ENCODE data around the gene CBX5. TPM values are rescaled to one million over a fixed set of nuclear protein-coding genes. Genes with fewer than 3 reads are reported as not detected.

The CBX5 gene
- total RNA-seq, 2 donors from 2014 or later, result 50.8 to 55.7 TPM

DNA sequence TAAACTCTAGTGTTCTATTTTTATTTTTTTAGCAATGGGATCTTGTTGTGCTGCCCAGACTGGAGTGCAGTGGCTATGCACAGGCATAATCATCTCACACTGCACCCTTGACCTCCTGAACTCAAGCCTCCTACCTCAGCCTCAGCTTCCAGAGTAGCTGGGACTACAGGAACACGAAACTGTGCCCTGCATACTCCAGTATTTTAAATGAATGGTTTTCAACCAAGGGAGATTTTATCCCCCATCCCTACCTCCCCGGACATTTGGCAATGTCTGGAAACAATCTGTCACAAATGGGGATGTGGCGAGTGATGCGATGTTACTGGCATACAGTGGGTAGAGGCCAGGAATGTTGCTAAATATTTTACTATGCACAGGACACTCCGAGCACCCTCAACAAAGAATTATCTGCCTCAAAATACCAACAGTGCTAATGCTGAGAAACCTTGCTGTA lies 2.1 kb downstream of the CBX5 start:
- DNase-seq (no peak), ATAC-seq (no peak)
- intact Hi-C loops (cut with DNase I), result no loop called here

DNA sequence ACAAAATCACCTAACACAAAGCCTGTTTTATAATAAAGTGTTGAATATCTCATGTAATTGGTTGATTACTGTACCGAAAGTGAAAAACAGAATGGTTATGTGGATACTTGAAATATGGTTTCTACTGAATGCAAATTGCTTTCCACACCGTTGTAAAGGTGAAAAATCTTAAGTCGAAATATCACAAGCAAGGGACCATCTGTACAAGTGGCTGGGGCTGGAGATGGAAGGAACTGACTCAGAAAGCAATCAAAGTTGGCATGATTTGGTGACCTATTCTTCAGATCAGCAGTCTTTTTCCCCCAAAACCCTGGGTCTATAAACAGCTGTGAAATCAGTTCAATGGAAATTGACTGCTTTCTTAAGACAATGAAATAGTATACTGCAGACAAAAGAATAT lies 3.6 kb downstream of the CBX5 start:
- no peak for DNase-seq
- ATAC-seq, result no peak
- intact Hi-C loops (cut with DNase I), result no loop called here

DNA sequence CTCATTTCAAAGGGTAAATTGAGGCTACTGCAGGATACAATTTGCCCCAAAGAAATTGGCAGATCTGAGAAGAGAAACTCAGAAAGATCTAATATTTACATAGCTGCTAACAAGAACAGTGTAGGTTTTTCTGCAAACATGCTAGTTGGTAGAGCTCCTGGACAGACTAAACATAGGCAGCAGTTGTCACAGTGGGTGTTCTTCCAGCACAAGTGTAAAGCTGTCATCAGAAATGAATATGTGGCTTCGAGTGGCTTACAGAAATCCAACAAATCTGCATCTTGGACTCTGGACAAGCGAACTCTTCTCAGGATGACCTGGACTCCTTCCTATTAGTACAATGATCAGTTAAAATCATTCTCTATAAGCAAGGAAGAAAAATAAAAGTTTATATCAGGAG lies 5.9 kb downstream of the CBX5 start:
- intact Hi-C loops (cut with DNase I), result no loop called here
- DNase-seq (no peak), ATAC-seq (no peak)

DNA sequence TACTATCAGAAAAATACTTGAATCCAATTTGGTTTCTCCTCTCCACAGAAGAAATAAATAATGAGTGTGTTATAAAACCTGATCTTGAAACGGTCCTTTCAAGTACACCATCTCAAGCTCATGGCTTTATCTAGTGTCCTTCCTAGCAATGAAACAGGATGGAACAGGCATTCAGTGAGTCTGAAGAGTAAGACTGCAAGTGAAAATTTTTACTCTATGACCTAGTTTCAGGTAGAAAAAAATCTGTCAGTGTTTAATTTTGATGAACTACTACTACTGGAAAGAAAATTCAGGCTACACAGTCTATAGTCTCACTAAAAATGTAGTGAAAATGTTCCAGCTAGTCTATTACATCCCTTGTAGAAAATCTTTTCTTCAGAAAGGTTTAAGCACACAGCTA lies 7.7 kb downstream of the CBX5 start:
- no peak for ATAC-seq
- intact Hi-C loops (cut with DNase I), result no loop called here
- no peak for DNase-seq

DNA sequence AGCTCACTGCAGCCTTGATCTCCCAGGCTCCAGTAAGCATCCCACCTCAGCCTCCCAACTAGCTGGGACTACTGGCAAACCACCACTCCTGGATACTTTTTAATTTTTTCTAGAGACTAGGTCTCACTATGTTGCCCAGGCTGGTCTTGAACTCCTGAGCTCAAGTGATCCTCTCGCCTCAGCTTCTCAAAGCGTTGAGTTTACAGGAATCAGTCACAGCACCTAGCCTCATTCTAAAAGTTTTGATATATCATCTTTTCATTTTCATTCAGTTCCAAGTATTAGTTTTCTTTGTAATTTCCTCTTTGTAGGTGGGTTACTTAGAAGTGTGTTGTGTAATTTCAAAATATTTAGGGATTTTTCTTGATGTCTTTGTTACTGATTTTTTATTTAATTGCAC lies 9.6 kb downstream of the CBX5 start:
- DNase-seq (no peak), ATAC-seq (no peak)
- intact Hi-C loops (cut with DNase I), result no loop called here

DNA sequence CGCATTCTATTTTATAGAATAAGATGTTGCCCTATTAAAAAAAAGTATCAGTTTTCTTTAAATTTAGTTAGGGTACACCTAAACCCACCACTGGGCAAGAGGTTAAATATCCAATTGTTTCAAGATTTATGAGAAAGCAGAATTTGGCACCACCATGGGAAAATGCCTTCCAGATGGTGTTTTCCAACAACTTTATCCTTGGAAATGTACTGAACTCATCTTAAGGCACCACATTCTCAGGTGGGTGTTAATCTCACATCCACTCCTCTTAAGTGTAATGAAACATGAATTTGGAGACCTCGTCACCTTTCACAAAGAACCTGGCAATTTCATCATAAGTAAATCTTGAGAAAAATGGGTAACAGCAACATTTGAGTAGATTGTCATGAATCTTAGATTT lies 13.1 kb downstream of the CBX5 start:
- intact Hi-C loops (cut with DNase I), result no loop called here
- DNase-seq (no peak), ATAC-seq (no peak)

DNA sequence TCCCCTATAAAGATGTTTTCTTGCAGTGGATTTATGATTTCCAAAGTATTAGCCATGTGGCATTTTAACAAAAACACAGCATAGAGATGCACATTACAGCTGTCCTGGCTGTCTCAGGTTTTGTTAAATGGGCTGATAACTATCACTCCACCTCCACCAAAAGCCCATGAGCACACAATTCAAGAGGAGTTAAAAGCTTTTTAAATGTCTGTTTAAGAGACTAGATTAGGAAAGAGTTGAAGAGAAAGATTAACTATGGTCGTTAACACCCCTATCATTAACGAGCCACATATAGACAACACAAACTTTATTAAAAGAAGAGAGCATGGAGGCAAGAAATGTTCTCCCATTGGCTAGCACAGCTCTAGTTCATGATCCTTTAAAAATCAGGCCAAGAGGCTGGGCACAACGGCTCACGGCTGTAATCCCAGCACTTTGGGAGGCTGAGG lies 14.5 kb downstream of the CBX5 start:
- intact Hi-C loops (cut with DNase I), result no loop called here
- no peak for DNase-seq
- no peak for ATAC-seq

DNA sequence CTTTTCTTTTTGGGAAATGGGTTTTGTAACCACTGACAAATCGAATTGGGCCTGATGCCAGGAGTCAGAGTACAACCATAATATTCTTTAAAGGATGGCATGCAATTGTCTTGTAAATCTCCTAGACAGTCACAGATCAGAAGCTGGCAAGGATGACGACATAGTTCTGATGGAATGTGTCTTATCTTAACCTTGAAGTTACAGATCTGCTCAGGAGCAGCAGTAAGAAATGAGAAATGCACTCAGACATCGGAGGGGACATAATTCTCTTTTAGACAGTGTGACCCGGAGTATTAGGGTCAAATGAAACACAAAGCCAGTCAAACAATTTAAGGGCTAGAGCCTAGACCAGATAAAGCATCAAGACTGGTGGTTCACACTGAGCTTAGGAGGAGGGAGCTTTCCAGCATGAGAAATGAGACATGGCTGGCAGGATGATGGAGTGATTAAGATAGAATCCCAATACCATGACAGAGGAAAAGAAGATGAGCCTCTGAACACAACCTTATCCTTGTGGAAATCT lies 17.5 kb downstream of the CBX5 start:
- DNase-seq (no peak), ATAC-seq (no peak)
- intact Hi-C loops (cut with DNase I), result no loop called here

DNA sequence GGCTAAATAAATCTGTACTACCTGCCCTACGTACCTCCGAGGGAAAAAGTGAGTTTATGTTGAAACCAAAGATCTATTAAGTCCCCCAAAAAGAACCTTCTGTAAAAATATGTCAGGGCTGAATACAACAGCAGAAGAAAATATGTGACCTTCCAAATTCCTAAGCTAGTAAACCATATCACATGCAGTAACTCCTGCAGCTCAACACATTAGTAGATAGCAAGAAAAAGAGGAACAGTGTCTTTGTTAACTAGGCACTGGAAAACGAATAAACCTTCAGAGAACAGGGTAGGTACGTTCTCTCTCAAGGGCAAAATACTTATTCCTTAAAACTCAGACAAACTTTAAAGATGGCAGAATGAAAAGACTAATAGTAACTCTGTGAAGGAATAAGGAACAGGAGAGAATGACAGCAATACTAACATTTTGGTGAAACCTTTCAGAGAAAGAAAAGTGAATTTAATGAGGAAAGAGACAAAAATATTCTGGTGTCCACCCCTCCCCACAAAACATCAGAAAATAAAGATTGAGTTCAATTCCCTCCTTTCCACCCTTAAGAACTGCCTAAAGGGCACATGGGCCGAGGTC lies 18.0 kb downstream of the CBX5 start:
- intact Hi-C loops (cut with DNase I), result no loop called here
- ATAC-seq, result no peak
- DNase-seq, result no peak

DNA sequence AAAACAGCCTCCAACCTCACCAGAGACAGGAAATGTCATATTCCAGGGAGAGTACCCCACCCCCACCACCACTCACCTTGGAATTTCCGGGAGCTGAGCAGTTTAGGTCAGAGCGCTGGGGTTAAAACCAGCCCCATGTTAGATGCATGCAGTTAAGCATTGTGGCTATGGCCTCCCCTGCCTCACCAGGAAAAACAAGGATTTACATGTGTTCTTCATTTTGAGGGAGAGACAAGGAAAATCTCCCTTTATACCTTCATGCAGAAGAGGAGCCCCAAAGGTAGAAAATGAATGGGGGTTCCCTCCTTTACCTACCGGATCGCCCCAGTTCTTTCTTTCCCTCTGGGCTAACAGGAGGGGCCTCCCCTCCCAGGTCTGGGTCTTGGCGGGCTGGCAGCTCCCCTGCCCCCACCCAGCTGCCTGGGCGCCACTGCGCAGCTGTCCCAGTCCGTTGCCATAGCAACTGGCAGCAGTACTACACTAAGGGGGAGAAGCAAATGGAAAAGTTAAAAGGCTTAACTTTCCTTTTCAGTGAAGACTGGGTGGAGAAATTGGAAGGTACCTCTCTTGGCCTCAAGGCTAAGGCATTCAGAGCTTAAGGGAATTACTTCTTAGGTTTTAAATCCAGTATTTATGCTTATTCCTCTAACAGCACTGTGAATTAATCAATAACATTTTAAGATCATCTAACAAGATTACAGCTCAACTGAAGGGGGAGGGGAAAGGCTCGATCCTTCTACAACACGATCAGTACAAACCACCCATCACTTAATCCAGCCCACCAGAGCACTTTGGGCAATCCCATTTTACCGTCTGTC lies 20.5 kb downstream of the CBX5 start:
- intact Hi-C loops (cut with DNase I), result loop anchor here in 1 of 2 donors (10.0 kb wide), 1 partner anchor 105 kb away; the partner anchor contains the start of gene GPR84
- DNase-seq (peak; percentile 84), ATAC-seq (peak; percentile 95 to 97)

DNA sequence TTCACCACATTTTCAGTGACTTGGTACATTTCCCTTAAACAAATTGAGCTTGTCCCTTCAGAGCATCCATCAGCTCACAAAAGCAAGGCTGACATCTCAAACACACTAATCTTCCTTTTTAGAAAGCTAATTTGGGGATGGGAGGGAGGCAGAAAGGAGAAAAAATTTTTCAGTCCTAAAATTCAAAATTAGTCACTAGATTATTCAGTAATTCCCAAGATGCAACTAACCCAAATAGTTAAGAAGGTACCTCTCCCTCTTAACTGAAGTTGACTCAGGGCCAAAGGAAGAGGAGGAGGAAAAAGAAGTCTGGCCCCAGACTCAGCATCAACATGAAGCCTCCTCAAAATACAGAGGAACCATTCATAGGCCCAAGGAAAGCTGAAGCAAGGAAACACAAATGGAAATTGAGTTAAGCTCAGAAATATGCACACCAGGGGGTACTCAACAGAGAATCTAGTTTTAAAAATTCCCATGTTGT lies 21.7 kb downstream of the CBX5 start:
- intact Hi-C loops (cut with DNase I), result loop anchor here in 1 of 2 donors (10.0 kb wide), 1 partner anchor 107 kb away; the partner anchor contains the start of gene GPR84
- no peak for DNase-seq
- peak in 1 of 2 donors; percentile 48 for ATAC-seq

DNA sequence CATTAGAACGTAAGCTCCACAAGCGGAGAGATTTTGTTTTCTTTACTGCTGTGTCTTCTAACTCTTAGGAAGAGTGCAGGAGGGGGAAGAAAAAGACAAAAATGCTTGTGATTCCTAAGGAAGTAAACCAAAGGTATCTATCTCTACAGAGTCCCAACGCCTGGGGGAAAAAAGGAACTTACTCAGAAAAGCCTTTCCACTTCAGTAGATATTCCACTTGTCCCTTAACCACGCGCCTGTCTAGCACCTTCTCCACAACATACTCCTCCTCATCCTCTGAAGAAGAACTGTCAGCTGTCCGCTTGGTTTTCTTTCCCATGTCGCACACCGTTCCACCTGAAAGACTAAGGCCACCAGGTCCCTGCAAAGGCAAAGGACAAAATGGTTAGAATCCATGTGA lies 22.6 kb downstream of the CBX5 start:
- intact Hi-C loops (cut with DNase I), result loop anchor here in 1 of 2 donors (10.0 kb wide), 1 partner anchor 107 kb away; the partner anchor contains the start of gene GPR84
- ATAC-seq, result no peak
- no peak for DNase-seq

DNA sequence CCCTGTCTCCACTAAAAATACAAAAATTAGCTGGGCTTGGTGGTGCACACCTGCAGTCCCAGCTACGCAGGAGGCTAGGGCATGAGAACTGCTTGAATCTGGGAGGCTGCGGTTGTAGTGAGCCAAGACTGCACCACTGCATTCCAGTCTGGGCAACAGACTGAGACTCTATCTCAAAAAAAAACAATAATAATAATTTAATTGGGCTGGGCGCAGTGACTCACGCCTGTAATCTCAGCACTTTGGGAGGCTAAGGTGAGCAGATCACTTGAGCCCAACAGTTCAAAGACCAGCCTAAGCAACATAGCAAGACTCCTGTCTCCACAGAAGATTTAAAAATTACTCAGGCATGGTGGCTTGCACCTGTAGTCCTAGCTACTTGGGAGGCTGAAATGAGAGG lies 26.7 kb downstream of the CBX5 start:
- no peak for DNase-seq
- no peak for ATAC-seq
- intact Hi-C loops (cut with DNase I), result loop anchor here in 1 of 2 donors (10.0 kb wide), 1 partner anchor 112 kb away; the partner anchor contains the start of gene GPR84

DNA sequence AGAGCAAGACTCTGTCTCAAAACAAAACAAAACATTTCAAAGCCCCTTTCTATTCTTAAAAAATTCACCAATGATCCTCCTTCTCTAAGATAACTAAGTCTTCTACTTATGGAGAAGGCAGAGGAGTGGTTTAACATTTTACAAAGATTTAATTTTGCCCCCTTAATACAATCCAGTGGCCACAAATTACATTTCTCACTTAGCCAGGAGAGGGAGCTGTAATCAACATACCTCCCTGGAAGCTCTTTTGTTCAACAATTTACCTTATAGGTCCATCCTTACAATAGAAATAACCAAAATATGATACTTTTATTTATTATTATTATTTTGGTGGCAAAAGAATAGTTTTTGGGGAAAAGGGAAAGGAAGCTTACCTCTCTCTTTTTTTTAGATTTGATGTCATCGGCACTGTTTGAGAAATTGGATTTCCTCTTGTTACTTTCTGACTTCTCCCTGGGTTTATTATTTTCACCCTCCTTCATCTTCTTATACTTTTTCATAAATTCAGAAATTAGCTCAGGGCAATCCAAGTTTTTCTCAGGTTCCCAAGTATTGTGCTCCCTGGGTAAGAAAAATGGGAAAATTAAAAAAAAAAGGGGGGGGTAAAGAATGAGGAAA lies 28.1 kb downstream of the CBX5 start:
- intact Hi-C loops (cut with DNase I), result loop anchor here in 1 of 2 donors (10.0 kb wide), 1 partner anchor 113 kb away; the partner anchor contains the start of gene GPR84
- ATAC-seq (peak in 1 of 2 donors; percentile 17), DNase-seq (no peak)

DNA sequence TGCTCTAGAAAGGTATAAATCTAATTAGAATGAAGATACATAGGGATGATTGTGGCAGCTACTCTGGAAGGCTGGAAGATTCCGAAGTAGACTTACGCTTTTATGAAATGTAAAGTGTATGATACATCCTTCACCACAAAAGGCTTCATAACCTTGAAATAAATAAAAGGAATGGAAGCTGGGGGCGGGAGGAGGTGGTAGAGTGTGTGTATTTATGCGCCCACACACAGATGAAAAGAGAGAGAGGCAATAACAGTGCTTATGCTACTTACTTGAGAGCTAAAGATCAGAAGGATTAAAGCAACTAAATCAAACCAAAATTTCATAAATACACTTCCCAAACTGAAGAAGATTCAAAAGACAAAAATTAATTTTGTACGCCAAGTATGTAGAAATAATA lies 30.4 kb downstream of the CBX5 start:
- intact Hi-C loops (cut with DNase I), result no loop called here
- no peak for DNase-seq

DNA sequence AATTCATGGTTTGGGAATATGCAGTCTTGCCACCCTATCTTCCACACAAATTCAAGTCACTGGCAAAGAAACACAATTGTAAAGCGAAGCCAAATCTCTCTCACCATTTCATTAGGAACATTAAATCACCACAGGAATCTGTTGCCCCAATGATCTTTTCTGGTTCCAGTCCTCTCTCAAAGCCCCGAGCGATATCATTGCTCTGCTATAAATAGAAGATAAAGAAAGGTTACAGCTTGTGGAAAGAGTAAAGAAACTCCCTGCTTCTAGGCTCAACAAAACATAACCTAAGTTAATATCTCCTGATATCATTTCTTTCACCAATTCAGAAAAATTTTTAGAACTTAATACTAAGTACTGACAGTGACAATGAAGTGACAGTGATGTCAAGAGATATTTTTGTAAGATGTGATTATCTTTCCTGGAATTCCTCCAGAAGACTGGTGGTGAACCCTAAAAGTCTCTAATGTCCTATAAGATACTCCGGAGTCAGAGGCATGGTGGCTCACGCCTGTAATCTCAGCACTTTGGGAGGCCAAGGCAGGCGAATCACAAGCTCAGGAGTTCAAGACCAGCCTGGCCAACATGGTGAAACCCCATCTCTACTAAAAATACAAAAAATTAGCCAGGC lies 33.8 kb downstream of the CBX5 start:
- peak; percentile 8 to 47 for ATAC-seq
- intact Hi-C loops (cut with DNase I), result no loop called here
- DNase-seq, result no peak

More for the DNA sequence above, 30.4 kb downstream of the CBX5 start:
- ATAC-seq, result no peak

DNA sequence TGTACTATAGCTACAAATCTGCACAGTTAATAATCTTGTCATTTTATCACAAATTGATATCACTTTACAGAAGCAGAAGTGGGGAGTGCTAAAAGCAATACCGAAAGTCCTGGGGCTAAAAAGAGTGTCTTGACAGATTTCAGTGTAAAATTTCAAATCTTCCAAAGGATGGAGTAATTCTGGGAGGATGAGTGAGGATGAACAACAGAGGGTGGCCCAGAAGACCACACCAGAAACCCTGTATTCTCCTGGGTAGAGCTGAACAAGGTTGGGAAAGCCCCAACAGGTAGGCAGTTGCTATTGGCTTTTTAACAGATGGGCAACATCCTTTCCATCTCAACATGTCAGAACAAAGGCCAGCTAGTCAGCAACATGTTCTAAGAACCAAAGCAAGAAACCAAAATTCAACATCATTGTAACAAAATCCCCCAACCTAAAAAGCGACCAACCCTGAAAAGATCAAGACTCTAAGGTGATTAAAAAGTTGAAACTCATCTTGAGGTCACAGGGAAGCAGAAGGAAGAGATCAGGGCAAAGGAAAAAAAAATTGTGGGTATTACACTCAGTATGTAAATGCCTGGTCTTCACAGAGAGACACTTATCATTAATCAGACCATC lies 38.8 kb downstream of the CBX5 start:
- ATAC-seq (no peak), DNase-seq (no peak)
- intact Hi-C loops (cut with DNase I), result no loop called here

DNA sequence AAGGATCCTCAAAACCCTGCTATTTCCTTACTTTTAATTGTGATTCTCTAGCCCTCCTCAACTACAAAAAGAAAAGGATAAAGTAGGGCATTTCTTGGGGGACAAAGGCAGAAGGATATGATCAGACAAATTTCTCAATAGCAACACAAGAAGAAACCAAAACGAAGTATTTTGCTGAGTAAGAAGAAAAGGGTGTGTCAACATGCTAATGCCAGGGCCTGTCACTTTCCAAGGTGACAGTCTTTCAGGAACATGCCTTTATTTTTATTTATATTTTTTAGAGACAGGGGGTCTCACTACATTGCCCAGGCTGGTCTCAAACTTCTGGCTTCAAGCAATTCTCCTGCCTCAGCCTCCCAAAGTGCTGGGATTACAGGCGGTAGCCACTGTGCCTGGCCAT lies 39.8 kb downstream of the CBX5 start:
- intact Hi-C loops (cut with DNase I), result no loop called here

DNA sequence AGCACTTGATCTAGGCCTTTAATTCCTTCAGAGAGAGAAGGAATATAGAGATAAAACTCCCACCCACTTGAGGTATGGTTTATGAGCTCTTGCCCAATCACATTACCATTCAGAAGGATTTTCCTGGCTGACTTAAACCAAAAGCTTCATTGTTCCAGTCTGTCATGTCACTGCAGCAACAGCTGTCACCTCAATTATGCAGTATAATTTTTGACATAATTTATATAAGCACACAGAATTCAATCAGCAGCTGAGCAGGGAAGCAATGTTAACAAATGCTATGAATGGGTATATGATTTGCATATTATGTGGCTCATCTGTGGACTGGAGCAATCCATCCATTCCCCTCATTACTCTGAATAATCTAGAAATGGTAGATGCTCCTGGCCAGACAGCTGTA lies 40.3 kb downstream of the CBX5 start:
- intact Hi-C loops (cut with DNase I), result no loop called here
- no peak for ATAC-seq
- DNase-seq, result no peak

More for the DNA sequence above, 39.8 kb downstream of the CBX5 start:
- no peak for ATAC-seq
- DNase-seq, result no peak
